Coronary artery (tissue), 2 donors: Measurements from ENCODE around the gene ZNF775.

Experiments
- DNase-seq: peaks from one replicate; pipeline ENCODE4 v3.0.0-alpha.2; 2017; ENCODE audit warnings: low spot score
- H3K27ac ChIP-seq, 2 donors: fragments of 200-600 bp; sonication (generic); one replicate each; pipeline ENCODE4 v1.5.1; 2016 to 2019
- H3K4me3 ChIP-seq: fragments of 200-600 bp; sonication (generic); 2 replicates; pipeline ENCODE4 v1.5.1; 2016; ENCODE audit warnings: mild to moderate bottlenecking, moderate library complexity
- TF ChIP-seq, protein P1 (sequence below): fragments of 200-600 bp; sonication (generic); IDR thresholded peaks from one replicate; pipeline ENCODE4 v1.5.1; 2019; ENCODE audit warnings: antibody characterized with exemption

The ZNF775 gene

GRCh38 chr7:150429699-150430098 lies 50.6 kb downstream of the ZNF775 start:
- Histone ChIP-seq H3K4me3 (no peak overlapping the region), H3K27ac (no peak overlapping the region)
- peak; percentile 21 for DNase-seq
- TF ChIP-seq, protein P1, sequence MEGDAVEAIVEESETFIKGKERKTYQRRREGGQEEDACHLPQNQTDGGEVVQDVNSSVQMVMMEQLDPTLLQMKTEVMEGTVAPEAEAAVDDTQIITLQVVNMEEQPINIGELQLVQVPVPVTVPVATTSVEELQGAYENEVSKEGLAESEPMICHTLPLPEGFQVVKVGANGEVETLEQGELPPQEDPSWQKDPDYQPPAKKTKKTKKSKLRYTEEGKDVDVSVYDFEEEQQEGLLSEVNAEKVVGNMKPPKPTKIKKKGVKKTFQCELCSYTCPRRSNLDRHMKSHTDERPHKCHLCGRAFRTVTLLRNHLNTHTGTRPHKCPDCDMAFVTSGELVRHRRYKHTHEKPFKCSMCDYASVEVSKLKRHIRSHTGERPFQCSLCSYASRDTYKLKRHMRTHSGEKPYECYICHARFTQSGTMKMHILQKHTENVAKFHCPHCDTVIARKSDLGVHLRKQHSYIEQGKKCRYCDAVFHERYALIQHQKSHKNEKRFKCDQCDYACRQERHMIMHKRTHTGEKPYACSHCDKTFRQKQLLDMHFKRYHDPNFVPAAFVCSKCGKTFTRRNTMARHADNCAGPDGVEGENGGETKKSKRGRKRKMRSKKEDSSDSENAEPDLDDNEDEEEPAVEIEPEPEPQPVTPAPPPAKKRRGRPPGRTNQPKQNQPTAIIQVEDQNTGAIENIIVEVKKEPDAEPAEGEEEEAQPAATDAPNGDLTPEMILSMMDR = no peak

GRCh38 chr7:150430465-150431085 lies 51.4 kb downstream of the ZNF775 start:
- peak; percentile 43 for DNase-seq
- no peak overlapping the region for H3K4me3 ChIP-seq
- H3K27ac ChIP-seq = no peak overlapping the region
- TF ChIP-seq, protein P1 = no peak

GRCh38 chr7:150431839-150432658 lies 52.9 kb downstream of the ZNF775 start:
- Histone ChIP-seq H3K27ac (no peak overlapping the region), H3K4me3 (no peak overlapping the region)
- DNase-seq = peak; percentile 36
- TF ChIP-seq, protein P1 = no peak

- DNase-seq = peak; percentile 65
- Histone ChIP-seq H3K4me3 (no peak overlapping the region), H3K27ac (no peak overlapping the region)
- TF ChIP-seq, protein P1 = no peak
Measured at GRCh38 chr7:150432915-150433892, 54.1 kb downstream of the ZNF775 start.

DNA sequence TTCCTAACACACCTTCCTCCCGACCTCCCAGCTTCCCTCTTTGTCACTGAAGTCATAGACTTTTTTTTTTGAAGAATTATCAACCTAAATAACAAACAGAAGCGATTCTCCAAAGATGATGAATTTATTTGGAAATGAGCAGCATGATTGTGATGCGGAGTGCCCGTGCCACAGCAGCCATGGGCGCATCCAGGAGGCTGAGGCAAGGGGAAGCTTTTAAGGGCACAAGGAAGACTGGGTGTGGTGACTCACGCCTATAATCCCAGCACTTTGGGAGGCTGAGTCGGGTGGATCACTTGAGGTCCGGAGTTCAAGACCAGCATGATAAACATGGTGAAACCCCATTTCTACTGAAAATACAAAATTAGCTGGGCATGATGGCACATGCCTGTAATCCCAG lies 55.1 kb downstream of the ZNF775 start:
- peak; percentile 17 for DNase-seq
- Histone ChIP-seq H3K27ac (no peak overlapping the region), H3K4me3 (no peak overlapping the region)
- TF ChIP-seq, protein P1 = no peak

- Histone ChIP-seq H3K4me3 (no peak overlapping the region), H3K27ac (no peak overlapping the region)
- no peak for DNase-seq
- TF ChIP-seq, protein P1 = no peak
Measured at GRCh38 chr7:150435047-150435389, 55.9 kb downstream of the ZNF775 start.
